HG03354 (cell line): ENCODE results near the gene COL4A3.

Experiments
- ATAC-seq: cut with Tn5 transposase; IDR thresholded peaks from one replicate; pipeline ENCODE4 v1.9.1; 2021; ENCODE audit warnings: mild to moderate bottlenecking; ENCODE audit not compliant: unreplicated experiment, poor library complexity, severe bottlenecking

Gene COL4A3

GRCh38 chr2:227163998-227164762, at the start of gene COL4A3, which contains the start of gene COL4A4:
Gene COL4A3, plus strand, starts transcription at chr2:227164624. Its CDS starts 103 bp downstream, at chr2:227164727.
Gene COL4A4, minus strand, starts transcription at chr2:227164205. Its CDS starts 16,722 bp downstream, at chr2:227147483.
- ATAC-seq = peak; percentile 57

GRCh38 chr2:227115761-227116160, 48.7 kb upstream of the COL4A3 start:
- ATAC-seq = no peak

- ATAC-seq = peak; percentile 63
Observed at GRCh38 chr2:227117027-227117426, 47.4 kb upstream of the COL4A3 start.

GRCh38 chr2:227117852-227118251, 46.6 kb upstream of the COL4A3 start:
- ATAC-seq = no peak

GRCh38 chr2:227118353-227118752, 46.1 kb upstream of the COL4A3 start:
- ATAC-seq = no peak

- ATAC-seq = no peak
Observed at GRCh38 chr2:227123697-227124096, 40.7 kb upstream of the COL4A3 start.

GRCh38 chr2:227124811-227125210, 39.6 kb upstream of the COL4A3 start:
- ATAC-seq = no peak

- no peak for ATAC-seq
Observed at GRCh38 chr2:227125506-227125905, 38.9 kb upstream of the COL4A3 start.

GRCh38 chr2:227127201-227127600, 37.2 kb upstream of the COL4A3 start:
- no peak for ATAC-seq

- no peak for ATAC-seq
Observed at GRCh38 chr2:227130636-227131035, 33.8 kb upstream of the COL4A3 start.

GRCh38 chr2:227132986-227133385, 31.4 kb upstream of the COL4A3 start:
- no peak for ATAC-seq

- ATAC-seq = no peak
Observed at GRCh38 chr2:227134591-227134990, 29.8 kb upstream of the COL4A3 start.

GRCh38 chr2:227141301-227141700, 23.1 kb upstream of the COL4A3 start:
- ATAC-seq = no peak

- ATAC-seq = no peak
Observed at GRCh38 chr2:227143895-227144294, 20.5 kb upstream of the COL4A3 start.

GRCh38 chr2:227146456-227146855, 18.0 kb upstream of the COL4A3 start:
- no peak for ATAC-seq

GRCh38 chr2:227147023-227147422, 17.4 kb upstream of the COL4A3 start:
- no peak for ATAC-seq

- no peak for ATAC-seq
Observed at GRCh38 chr2:227148106-227148505, 16.3 kb upstream of the COL4A3 start.

- no peak for ATAC-seq
Observed at GRCh38 chr2:227150222-227150936, 14.0 kb upstream of the COL4A3 start.

GRCh38 chr2:227152093-227152766, 12.2 kb upstream of the COL4A3 start:
- no peak for ATAC-seq

GRCh38 chr2:227153307-227153706, 11.1 kb upstream of the COL4A3 start:
- ATAC-seq = no peak
